CD14-positive monocyte (primary cell): ENCODE results near the gene SIPA1L3. TPM values are rescaled to one million over a fixed set of nuclear protein-coding genes. Genes with fewer than 3 reads are reported as not detected.

ENCODE experiments used
- DNase-seq, 3 donors: peaks; one replicate each; pipeline ENCODE4 v3.0.0-alpha.2; 2011 to 2022
- H2AFZ ChIP-seq: 2 replicates; pipeline ENCODE4 v1.6.0; 2012; ENCODE audit warnings: mild to moderate bottlenecking, low read depth, low read length, inconsistent platforms; ENCODE audit not compliant: insufficient read depth, poor library complexity, severe bottlenecking
- H3K27ac ChIP-seq, 2 donors: 1 replicate in 1 of 2; 2 replicates in 1 of 2; pipeline ENCODE4 v1.5.1; 2012 to 2013; ENCODE audit warnings: low read length in 2 of 2, control low read depth in 1 of 2, inconsistent platforms in 1 of 2, low read depth in 1 of 2, mild to moderate bottlenecking in 1 of 2
- H3K27me3 ChIP-seq, 2 donors: one replicate each; pipeline versions ENCODE4 v1.6.0 to v1.6.1; 2011 to 2013; ENCODE audit warnings: low read length in 2 of 2; ENCODE audit not compliant: control insufficient read depth in 2 of 2, insufficient read depth in 2 of 2
- H3K36me3 ChIP-seq, 2 donors: replicated peaks in 1 of 2; 1 replicate in 1 of 2; 2 replicates in 1 of 2; pipeline versions ENCODE4 v1.5.1 to v1.6.1; 2012 to 2013; ENCODE audit warnings: low read length in 2 of 2, control low read depth in 1 of 2, inconsistent platforms in 1 of 2, mild to moderate bottlenecking in 1 of 2; ENCODE audit not compliant: insufficient read depth in 2 of 2, control insufficient read depth in 1 of 2
- H3K4me1 ChIP-seq, 2 donors: 1 replicate in 1 of 2; 2 replicates in 1 of 2; pipeline versions ENCODE4 v1.5.1 to v1.6.1; 2012 to 2013; ENCODE audit warnings: low read length in 2 of 2, control low read depth in 1 of 2, inconsistent platforms in 1 of 2, mild to moderate bottlenecking in 1 of 2, moderate library complexity in 1 of 2; ENCODE audit not compliant: insufficient read depth in 2 of 2, control insufficient read depth in 1 of 2
- H3K4me2 ChIP-seq: replicated peaks from 2 replicates; pipeline ENCODE3; 2012; ENCODE audit warnings: low read length, moderate library complexity, mild to moderate bottlenecking; ENCODE audit not compliant: poor library complexity, severe bottlenecking; ENCODE audit errors: extremely low read depth
- H3K4me3 ChIP-seq, 3 experiments: fragments of 200-600 bp in 1 of 3; sonication (generic) in 1 of 3; replicated peaks in 1 of 3; 1 replicate in 2 of 3; 2 replicates in 1 of 3; pipeline ENCODE4 v1.5.1; 2011 to 2013; ENCODE audit warnings: low read length in 3 of 3, mild to moderate bottlenecking in 3 of 3, control low read depth in 2 of 3, low read depth in 2 of 3, inconsistent platforms in 1 of 3, moderate library complexity in 1 of 3
- H3K79me2 ChIP-seq: 2 replicates; pipeline ENCODE4 v1.6.0; 2012; ENCODE audit warnings: mild to moderate bottlenecking, control low read depth, inconsistent platforms, low read length, moderate library complexity; ENCODE audit not compliant: insufficient read depth
- H3K9ac ChIP-seq: 2 replicates; pipeline ENCODE4 v1.6.0; 2017; ENCODE audit warnings: low read length, mild to moderate bottlenecking; ENCODE audit not compliant: insufficient read depth, poor library complexity, severe bottlenecking
- H3K9me3 ChIP-seq, 2 donors: replicated peaks in 1 of 2; 1 replicate in 1 of 2; 2 replicates in 1 of 2; pipeline versions ENCODE4 v1.5.1 to v1.6.1; 2012 to 2013; ENCODE audit warnings: low read length in 2 of 2, control low read depth in 1 of 2; ENCODE audit not compliant: control insufficient read depth in 1 of 2, insufficient read depth in 1 of 2
- H4K20me1 ChIP-seq: 2 replicates; pipeline ENCODE4 v1.6.0; 2012; ENCODE audit warnings: mild to moderate bottlenecking, low read length, control low read depth, moderate library complexity; ENCODE audit not compliant: insufficient read depth
- H3K27ac Mint-ChIP-seq, 7 donors: one replicate each; pipeline ENCODE4 v1.8.0; 2020; ENCODE audit warnings: mild to moderate bottlenecking in 7 of 7, mixed read lengths in 7 of 7, moderate library complexity in 6 of 7, inconsistent platforms in 2 of 7
- H3K27me3 Mint-ChIP-seq, 3 donors: one replicate each; pipeline ENCODE4 v1.8.0; 2021 to 2022; ENCODE audit warnings: low read depth in 3 of 3, mild to moderate bottlenecking in 3 of 3, mixed read lengths in 3 of 3, moderate library complexity in 3 of 3, inconsistent platforms in 1 of 3
- H3K36me3 Mint-ChIP-seq, 2 donors: one replicate each; pipeline ENCODE4 v1.8.0; 2020; ENCODE audit warnings: mixed read lengths in 2 of 2, inconsistent platforms in 1 of 2, mild to moderate bottlenecking in 1 of 2
- H3K4me1 Mint-ChIP-seq: one replicate; pipeline ENCODE4 v1.8.0; 2020; ENCODE audit warnings: mild to moderate bottlenecking, mixed read lengths
- H3K4me3 Mint-ChIP-seq, 2 donors: one replicate each; pipeline ENCODE4 v1.8.0; 2020; ENCODE audit warnings: mild to moderate bottlenecking in 2 of 2, mixed read lengths in 2 of 2, moderate library complexity in 1 of 2
- H3K9me3 Mint-ChIP-seq, 7 donors: one replicate each; pipeline ENCODE4 v1.8.0; 2020 to 2022; ENCODE audit warnings: mixed read lengths in 7 of 7, mild to moderate bottlenecking in 6 of 7, moderate library complexity in 6 of 7, inconsistent platforms in 2 of 7
- CTCF ChIP-seq: fragments of 200-600 bp; IDR thresholded peaks from one replicate; pipeline ENCODE4 v1.8.0; 2022; ENCODE audit warnings: antibody characterized with exemption, mild to moderate bottlenecking
- WGBS: methylation state at CpG from one replicate; pipeline ENCODE4 v1.1.5; 2013; ENCODE audit warnings: missing lambda C conversion rate; ENCODE audit not compliant: insufficient coverage; 5-methylcytosine and 5-hydroxymethylcytosine counted together
- intact Hi-C, 2 donors: fragments of 100-400 bp; cut with micrococcal nuclease; formaldehyde crosslinking; loops; one replicate each; pipeline versions ENCODE4 v1.15.0 to v1.15.1; 2023
- polyA plus RNA-seq, 3 donors: library from polyadenylated mRNA; depleted of rRNA in 1 of 3; unstranded in 2 of 3; stranded (reverse) in 1 of 3; fragments of 300-500 nt in 2 of 3; fragments of >200 nt in 1 of 3; fragmentation: Illumina TruSeq in 2 of 3; gene quantifications; 1 replicate in 2 of 3; 2 replicates in 1 of 3; pipeline ENCODE4 v1.2.3, GENCODE V29; 2012 to 2021

The SIPA1L3 gene
- polyA plus RNA-seq, 3 donors: 0.55 to 4.5 (median 0.99) TPM

- H3K27me3 Mint-ChIP-seq: peaks cover 1 to 6% (median 5%) of the 10 kb centered on the region in 3 donors
- peaks cover 0 to 6% (median 4%) of the 10 kb centered on the region in 7 donors for H3K9me3 Mint-ChIP-seq
- peaks cover 3% of the 10 kb centered on the region for H3K4me1 Mint-ChIP-seq
- Histone ChIP-seq H3K9ac (no peak overlapping the region), H3K4me1 (no peaks in the 10 kb centered on the region), H3K9me3 (no peaks in the 10 kb centered on the region), H2AFZ (no peak overlapping the region), H3K4me2 (no peak overlapping the region), H3K79me2 (no peaks in the 10 kb centered on the region), H4K20me1 (no peaks in the 10 kb centered on the region), H3K36me3 (no peaks in the 10 kb centered on the region), H3K27ac (no peak overlapping the region), H3K27me3 (no peaks in the 10 kb centered on the region), H3K4me3 (no peak overlapping the region)
- 95% methylated on average over 8 of the region's 11 CpGs for WGBS
- no peaks in the 10 kb centered on the region for H3K36me3 Mint-ChIP-seq
- no peak for DNase-seq
- intact Hi-C loops: no loop called here
- no peak overlapping the region for H3K27ac Mint-ChIP-seq
- no peak for TF ChIP-seq CTCF
- H3K4me3 Mint-ChIP-seq: no peak overlapping the region
These were observed 13.0 kb upstream of the SIPA1L3 start for GRCh38 chr19:37893845-37894575.

GRCh38 chr19:37896180-37896579 is 10.8 kb upstream of the SIPA1L3 start:
- Histone ChIP-seq H3K9me3 (no peaks in the 10 kb centered on the region), H2AFZ (no peak overlapping the region), H3K79me2 (no peaks in the 10 kb centered on the region), H3K27ac (no peak overlapping the region), H3K27me3 (no peaks in the 10 kb centered on the region), H3K4me3 (no peak overlapping the region), H3K4me1 (no peaks in the 10 kb centered on the region), H4K20me1 (no peaks in the 10 kb centered on the region), H3K9ac (no peak overlapping the region), H3K36me3 (no peaks in the 10 kb centered on the region), H3K4me2 (no peak overlapping the region)
- intact Hi-C loops: no loop called here
- no peak overlapping the region for H3K4me3 Mint-ChIP-seq
- H3K9me3 Mint-ChIP-seq: peaks cover 0 to 4% (median 2%) of the 10 kb centered on the region in 7 donors
- no peak for TF ChIP-seq CTCF
- H3K4me1 Mint-ChIP-seq: peaks cover 3% of the 10 kb centered on the region
- DNase-seq: no peak
- H3K36me3 Mint-ChIP-seq: no peaks in the 10 kb centered on the region
- H3K27ac Mint-ChIP-seq: no peak overlapping the region
- 93% methylated on average over 8 of the region's 8 CpGs for WGBS
- H3K27me3 Mint-ChIP-seq: peaks cover 0 to 7% (median 6%) of the 10 kb centered on the region in 3 donors
